ENCODE measurements around the gene IGFN1. TPM values are rescaled to one million over a fixed set of nuclear protein-coding genes. Genes with fewer than 3 reads are reported as not detected.

IGFN1 gene
- total RNA-seq, 2 donors from 2014 or later, result not detected

GRCh38 chr1:201217146-201217545 is 26.5 kb downstream of the IGFN1 start:
- no peaks in the 10 kb centered on the region for H3K27me3 ChIP-seq (replicated peaks; ENCODE audit: insufficient read depth)
- no peaks in the 10 kb centered on the region for H3K4me1 ChIP-seq (ENCODE audit: control insufficient read depth in 1 of 2, low read depth in 2 of 2)
- no peak for TF ChIP-seq CTCF (IDR thresholded peaks at IDR 0.05)
- H3K27ac ChIP-seq, result no peak overlapping the region
- H3K36me3 ChIP-seq, result no peaks in the 10 kb centered on the region
- ATAC-seq (ENCODE audit: insufficient number of reproducible peaks, low FRiP score, low read depth), result no peak
- no peak overlapping the region for H3K4me3 ChIP-seq
- DNase-seq (ENCODE audit: low spot score), result no peak
- no peaks in the 10 kb centered on the region for H3K9me3 ChIP-seq

DNA sequence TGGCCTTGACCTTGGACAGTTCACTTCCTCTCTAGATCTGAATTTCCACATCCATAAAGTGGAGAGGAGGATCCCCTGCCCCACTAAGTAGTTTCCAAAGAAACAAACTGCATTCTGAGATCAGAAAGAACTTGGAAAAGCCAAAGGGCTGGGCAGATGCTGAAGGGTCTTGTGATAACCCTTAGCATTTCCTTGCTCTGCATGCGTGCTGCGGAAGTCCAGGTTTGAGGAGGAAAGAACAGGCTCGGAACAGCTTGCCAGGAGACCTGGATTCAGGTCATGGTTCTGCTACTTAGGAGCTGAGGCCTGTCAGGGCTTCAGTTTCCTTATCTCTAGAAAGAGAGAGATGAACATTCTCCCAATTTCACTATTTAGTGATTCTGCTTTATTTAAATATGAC is 27.2 kb downstream of the IGFN1 start:
- ATAC-seq (ENCODE audit: insufficient number of reproducible peaks, low FRiP score, low read depth), result no peak
- H3K27me3 ChIP-seq (replicated peaks; ENCODE audit: insufficient read depth), result no peaks in the 10 kb centered on the region
- DNase-seq (ENCODE audit: low spot score), result no peak
- no peaks in the 10 kb centered on the region for H3K36me3 ChIP-seq
- no peak for TF ChIP-seq CTCF (IDR thresholded peaks at IDR 0.05)
- H3K27ac ChIP-seq, result no peak overlapping the region
- H3K4me3 ChIP-seq, result no peak overlapping the region
- H3K9me3 ChIP-seq, result no peaks in the 10 kb centered on the region
- no peaks in the 10 kb centered on the region for H3K4me1 ChIP-seq (ENCODE audit: control insufficient read depth in 1 of 2, low read depth in 2 of 2)

GRCh38 chr1:201218409-201218808 is 27.8 kb downstream of the IGFN1 start:
- H3K36me3 ChIP-seq, result no peaks in the 10 kb centered on the region
- no peak overlapping the region for H3K27ac ChIP-seq
- ATAC-seq (ENCODE audit: insufficient number of reproducible peaks, low FRiP score, low read depth) (no peak), DNase-seq (ENCODE audit: low spot score) (no peak)
- H3K4me1 ChIP-seq (ENCODE audit: control insufficient read depth in 1 of 2, low read depth in 2 of 2), result no peaks in the 10 kb centered on the region
- no peaks in the 10 kb centered on the region for H3K27me3 ChIP-seq (replicated peaks; ENCODE audit: insufficient read depth)
- H3K9me3 ChIP-seq, result no peaks in the 10 kb centered on the region
- no peak overlapping the region for H3K4me3 ChIP-seq
- TF ChIP-seq CTCF (IDR thresholded peaks at IDR 0.05), result no peak

- DNase-seq (ENCODE audit: low spot score), result no peak
These were observed 29.1 kb downstream of the IGFN1 start for GRCh38 chr1:201219481-201220387.

GRCh38 chr1:201220388-201220715 is 29.7 kb downstream of the IGFN1 start:
- no peak overlapping the region for H3K4me3 ChIP-seq
- no peak for DNase-seq (ENCODE audit: low spot score)
- no peaks in the 10 kb centered on the region for H3K27me3 ChIP-seq (replicated peaks; ENCODE audit: insufficient read depth)
- H3K4me1 ChIP-seq (ENCODE audit: control insufficient read depth in 1 of 2, low read depth in 2 of 2), result no peaks in the 10 kb centered on the region
- no peak for TF ChIP-seq CTCF (IDR thresholded peaks at IDR 0.05)
- no peak for ATAC-seq (ENCODE audit: insufficient number of reproducible peaks, low FRiP score, low read depth)
- no peak overlapping the region for H3K27ac ChIP-seq
- no peaks in the 10 kb centered on the region for H3K9me3 ChIP-seq
- no peaks in the 10 kb centered on the region for H3K36me3 ChIP-seq

More at GRCh38 chr1:201219481-201220387, 29.1 kb downstream of the IGFN1 start:
- Histone ChIP-seq H3K9me3 (no peaks in the 10 kb centered on the region), H3K4me3 (no peak overlapping the region), H3K27me3 (replicated peaks; ENCODE audit: insufficient read depth) (no peaks in the 10 kb centered on the region), H3K4me1 (ENCODE audit: control insufficient read depth in 1 of 2, low read depth in 2 of 2) (no peaks in the 10 kb centered on the region), H3K36me3 (no peaks in the 10 kb centered on the region), H3K27ac (no peak overlapping the region)
- ATAC-seq (ENCODE audit: insufficient number of reproducible peaks, low FRiP score, low read depth), result no peak
- no peak for TF ChIP-seq CTCF (IDR thresholded peaks at IDR 0.05)
